HL-60 (cell line): ENCODE results near the gene MAU2.

Experiments used
- DNase-seq, 2 experiments: peaks; one replicate each; pipeline ENCODE4 v3.0.0-alpha.2; 2010 to 2020; ENCODE audit warnings: low read depth in 1 of 2, low spot score in 1 of 2
- H3K27ac ChIP-seq: fragments of 250-450 bp; sonication (Bioruptor Pico); replicated peaks from 2 replicates; pipeline ENCODE4 v1.5.1; 2020; ENCODE audit warnings: mild to moderate bottlenecking, moderate library complexity
- H3K27me3 ChIP-seq: fragments of 250-450 bp; sonication (Bioruptor Pico); 2 replicates; pipeline ENCODE4 v1.5.1; 2021; ENCODE audit warnings: mild to moderate bottlenecking, moderate library complexity; ENCODE audit not compliant: insufficient read depth, poor library complexity, severe bottlenecking
- H3K4me3 ChIP-seq: replicated peaks from 2 replicates; pipeline ENCODE4 v1.5.1; 2011; ENCODE audit warnings: mild to moderate bottlenecking, control low read depth, low read length; ENCODE audit not compliant: insufficient read depth
- GABPA ChIP-seq: IDR thresholded peaks from 2 replicates; pipeline ENCODE4 v1.6.1; 2012; ENCODE audit warnings: low read depth
- POLR2AphosphoS5 ChIP-seq: IDR thresholded peaks from 2 replicates; pipeline ENCODE4 v1.6.1; 2012; ENCODE audit warnings: low read depth
- REST ChIP-seq: IDR thresholded peaks from 2 replicates; pipeline ENCODE4 v1.6.1; 2012; ENCODE audit warnings: low read depth; ENCODE audit not compliant: insufficient replicate concordance
- SPI1 ChIP-seq: IDR thresholded peaks from 2 replicates; pipeline ENCODE4 v1.6.1; 2012; ENCODE audit warnings: low read depth, mild to moderate bottlenecking, borderline replicate concordance
- TF ChIP-seq, protein P1 (sequence below): IDR thresholded peaks from one replicate; pipeline ENCODE4 v1.5.1; 2011; ENCODE audit warnings: low read length, control low read depth, inconsistent platforms; ENCODE audit not compliant: insufficient read depth

The MAU2 gene

GRCh38 chr19:19303411-19303810, 17.2 kb upstream of the MAU2 start:
- H3K27ac ChIP-seq, result no peak overlapping the region
- no peaks in the 10 kb centered on the region for H3K27me3 ChIP-seq
- H3K4me3 ChIP-seq, result no peak overlapping the region
- TF ChIP-seq POLR2AphosphoS5 (no peak), GABPA (no peak), SPI1 (no peak), REST (no peak)
- TF ChIP-seq, protein P1, sequence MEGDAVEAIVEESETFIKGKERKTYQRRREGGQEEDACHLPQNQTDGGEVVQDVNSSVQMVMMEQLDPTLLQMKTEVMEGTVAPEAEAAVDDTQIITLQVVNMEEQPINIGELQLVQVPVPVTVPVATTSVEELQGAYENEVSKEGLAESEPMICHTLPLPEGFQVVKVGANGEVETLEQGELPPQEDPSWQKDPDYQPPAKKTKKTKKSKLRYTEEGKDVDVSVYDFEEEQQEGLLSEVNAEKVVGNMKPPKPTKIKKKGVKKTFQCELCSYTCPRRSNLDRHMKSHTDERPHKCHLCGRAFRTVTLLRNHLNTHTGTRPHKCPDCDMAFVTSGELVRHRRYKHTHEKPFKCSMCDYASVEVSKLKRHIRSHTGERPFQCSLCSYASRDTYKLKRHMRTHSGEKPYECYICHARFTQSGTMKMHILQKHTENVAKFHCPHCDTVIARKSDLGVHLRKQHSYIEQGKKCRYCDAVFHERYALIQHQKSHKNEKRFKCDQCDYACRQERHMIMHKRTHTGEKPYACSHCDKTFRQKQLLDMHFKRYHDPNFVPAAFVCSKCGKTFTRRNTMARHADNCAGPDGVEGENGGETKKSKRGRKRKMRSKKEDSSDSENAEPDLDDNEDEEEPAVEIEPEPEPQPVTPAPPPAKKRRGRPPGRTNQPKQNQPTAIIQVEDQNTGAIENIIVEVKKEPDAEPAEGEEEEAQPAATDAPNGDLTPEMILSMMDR, result no peak
- no peak for DNase-seq

- no peaks in the 10 kb centered on the region for H3K27me3 ChIP-seq
- no peak overlapping the region for H3K4me3 ChIP-seq
- H3K27ac ChIP-seq, result no peak overlapping the region
- no peak for DNase-seq
- TF ChIP-seq GABPA, result no peak
- TF ChIP-seq, protein P1, result no peak
- no peak for TF ChIP-seq SPI1
These were observed 16.3 kb upstream of the MAU2 start for GRCh38 chr19:19304186-19304965.

GRCh38 chr19:19305066-19305465, 15.6 kb upstream of the MAU2 start:
- Histone ChIP-seq H3K4me3 (no peak overlapping the region), H3K27ac (no peak overlapping the region), H3K27me3 (no peaks in the 10 kb centered on the region)
- DNase-seq, result no peak
- TF ChIP-seq REST, result no peak
- TF ChIP-seq, protein P1, result no peak
- TF ChIP-seq GABPA, result no peak
- no peak for TF ChIP-seq POLR2AphosphoS5
- no peak for TF ChIP-seq SPI1

GRCh38 chr19:19305696-19306095, 14.9 kb upstream of the MAU2 start:
- no peaks in the 10 kb centered on the region for H3K27me3 ChIP-seq
- H3K27ac ChIP-seq, result no peak overlapping the region
- no peak for DNase-seq
- H3K4me3 ChIP-seq, result no peak overlapping the region
- no peak for TF ChIP-seq SPI1
- TF ChIP-seq REST, result no peak
- TF ChIP-seq, protein P1, result no peak
